ENCODE data around the gene PHRF1.

The PHRF1 gene

DNA sequence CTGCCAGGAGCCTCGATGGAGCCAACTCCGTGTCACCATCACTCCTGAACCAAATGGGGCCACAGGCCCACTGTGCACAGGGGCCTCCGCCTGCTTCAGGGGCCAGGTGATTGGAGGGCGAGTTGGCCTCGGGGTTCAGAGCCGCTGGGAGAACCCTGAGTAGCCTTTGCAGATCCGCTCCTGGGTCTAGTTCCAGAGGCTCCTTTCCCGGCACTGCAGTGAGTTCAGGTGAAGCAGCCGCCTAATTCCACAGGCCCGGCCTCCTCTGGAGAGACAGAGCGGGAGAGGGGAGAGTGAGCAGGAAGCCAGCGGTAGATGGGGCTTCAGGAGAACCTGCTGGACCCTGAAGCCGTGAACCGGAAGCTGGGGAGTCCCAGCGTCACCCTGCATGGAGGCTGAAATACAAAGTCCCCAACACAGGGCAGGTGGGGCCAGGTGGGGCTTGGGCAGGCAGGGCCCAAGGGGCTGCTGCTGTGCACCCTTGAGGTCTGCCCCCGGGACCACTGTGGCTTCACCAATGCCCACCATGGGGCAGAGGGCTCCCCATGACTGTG, 83.3 kb downstream of the PHRF1 start:
- DNase-seq: no peak

DNA sequence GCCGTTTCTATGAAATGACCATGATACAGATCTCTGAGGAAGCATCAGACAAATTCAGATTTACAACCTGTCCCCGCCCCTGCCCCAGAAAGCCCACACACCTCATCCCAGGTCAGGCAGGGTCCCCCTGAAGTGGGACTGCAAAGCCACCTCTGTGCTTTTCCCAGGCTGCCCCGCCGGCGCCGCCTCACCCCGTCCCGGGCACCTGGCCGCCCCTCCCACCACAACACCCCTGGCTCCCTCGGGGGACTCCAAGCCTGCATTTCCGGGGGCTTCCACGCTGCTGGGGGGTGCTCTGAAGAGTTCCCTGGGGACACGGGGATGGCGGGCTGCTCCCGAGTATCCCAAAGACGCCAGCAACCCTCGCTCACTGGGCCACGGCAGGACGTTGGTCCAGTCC, 84.0 kb downstream of the PHRF1 start:
- no peak for DNase-seq

DNA sequence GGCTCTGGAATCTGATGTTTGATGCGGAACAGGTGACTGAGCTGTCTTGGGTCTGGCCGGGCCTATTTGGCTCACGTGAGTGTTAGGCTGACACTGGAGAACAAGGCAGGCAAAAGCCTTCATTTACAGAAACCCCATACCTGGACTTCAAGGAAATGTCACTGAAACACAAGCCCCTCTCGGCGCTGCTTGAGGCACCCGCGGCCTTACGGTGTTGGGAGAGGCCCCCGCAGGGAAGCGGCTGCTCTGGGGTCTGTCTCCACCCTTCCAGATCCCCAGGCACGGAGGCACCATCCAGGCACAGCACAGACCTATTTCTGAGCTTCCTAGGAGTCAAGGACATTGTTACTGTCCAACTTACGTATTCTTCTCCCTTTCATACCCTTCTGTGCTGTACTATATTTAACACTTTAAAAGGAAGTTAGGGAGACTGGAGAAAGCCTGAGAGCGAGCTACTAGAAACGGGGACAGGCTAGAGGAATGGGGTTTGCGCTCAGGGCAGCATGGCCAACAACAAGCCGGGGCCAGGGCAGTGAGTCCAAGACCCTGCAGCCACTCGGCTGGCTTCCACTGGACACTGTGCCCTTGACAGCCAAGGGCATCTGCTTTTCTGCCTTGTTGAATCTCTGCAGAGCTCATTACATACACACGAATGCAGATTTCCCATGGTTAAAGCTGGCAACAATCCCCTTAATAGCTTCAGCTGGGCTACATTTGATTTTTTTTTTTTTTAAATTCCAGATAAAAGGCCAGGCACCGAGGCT, 84.6 kb downstream of the PHRF1 start:
- DNase-seq: peak; percentile 5

Measured in NCI-H1694 (cell line).